Hepatocyte (in vitro differentiated cells): ENCODE measurements around the gene GBX1.

Experiments
- EZH2 ChIP-seq: fragments of 200-600 bp; sonication (generic); IDR thresholded peaks from 2 replicates; pipeline ENCODE4 v1.6.1; 2016; ENCODE audit warnings: antibody characterized with exemption, mild to moderate bottlenecking, borderline replicate concordance
- TF ChIP-seq, protein P1 (sequence below): fragments of 200-600 bp; sonication (generic); IDR thresholded peaks from 2 replicates; pipeline ENCODE4 v1.5.1; 2016; ENCODE audit warnings: antibody characterized with exemption, mild to moderate bottlenecking; ENCODE audit not compliant: poor library complexity

DNA sequence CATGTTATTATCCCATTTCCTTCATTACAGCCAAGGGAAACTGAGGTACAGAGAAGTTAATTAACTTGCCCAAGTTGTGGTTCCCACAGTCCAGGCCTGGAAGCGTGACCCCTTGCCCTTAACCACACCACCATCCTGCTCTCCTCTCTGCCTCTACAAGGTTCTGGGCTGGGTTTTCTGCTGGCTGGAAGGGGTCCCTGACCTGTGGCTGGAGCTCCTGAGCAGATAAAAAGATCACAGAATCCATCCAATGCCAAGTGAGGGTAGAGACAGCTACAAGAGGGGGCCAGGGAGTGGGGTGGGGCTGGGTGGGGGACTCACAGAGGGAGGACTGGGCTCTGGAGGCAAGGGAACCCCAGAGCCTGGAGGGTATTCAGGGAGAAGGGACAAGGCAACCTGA is 9.8 kb upstream of the GBX1 start:
- TF ChIP-seq, protein P1, sequence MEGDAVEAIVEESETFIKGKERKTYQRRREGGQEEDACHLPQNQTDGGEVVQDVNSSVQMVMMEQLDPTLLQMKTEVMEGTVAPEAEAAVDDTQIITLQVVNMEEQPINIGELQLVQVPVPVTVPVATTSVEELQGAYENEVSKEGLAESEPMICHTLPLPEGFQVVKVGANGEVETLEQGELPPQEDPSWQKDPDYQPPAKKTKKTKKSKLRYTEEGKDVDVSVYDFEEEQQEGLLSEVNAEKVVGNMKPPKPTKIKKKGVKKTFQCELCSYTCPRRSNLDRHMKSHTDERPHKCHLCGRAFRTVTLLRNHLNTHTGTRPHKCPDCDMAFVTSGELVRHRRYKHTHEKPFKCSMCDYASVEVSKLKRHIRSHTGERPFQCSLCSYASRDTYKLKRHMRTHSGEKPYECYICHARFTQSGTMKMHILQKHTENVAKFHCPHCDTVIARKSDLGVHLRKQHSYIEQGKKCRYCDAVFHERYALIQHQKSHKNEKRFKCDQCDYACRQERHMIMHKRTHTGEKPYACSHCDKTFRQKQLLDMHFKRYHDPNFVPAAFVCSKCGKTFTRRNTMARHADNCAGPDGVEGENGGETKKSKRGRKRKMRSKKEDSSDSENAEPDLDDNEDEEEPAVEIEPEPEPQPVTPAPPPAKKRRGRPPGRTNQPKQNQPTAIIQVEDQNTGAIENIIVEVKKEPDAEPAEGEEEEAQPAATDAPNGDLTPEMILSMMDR: no peak
- no peak for TF ChIP-seq EZH2
